HEK293 (cell line): ENCODE data around the gene PPOX.

Experiments used
- CTCF ChIA-PET: fragments of 350-600 bp; formaldehyde crosslinking; extraction: SDS; loops from one replicate; lab custom pipeline; 2021; ENCODE audit warnings: antibody characterized with exemption; lab: Yijun Ruan, JAX
- POLR2A ChIA-PET: fragments of 300-600 bp; formaldehyde crosslinking; extraction: SDS; loops from one replicate; lab custom pipeline; 2020; ENCODE audit warnings: antibody characterized with exemption, inconsistent platforms; lab: Yijun Ruan, JAX
- H3K27ac ChIP-seq: fragments of 200-500 bp; sonication (Bioruptor generic); 2 replicates; pipeline ENCODE4 v1.5.1; 2014; ENCODE audit warnings: low read depth, low read length, control low read depth, inconsistent platforms; ENCODE audit errors: extremely low read depth
- H3K36me3 ChIP-seq, 2 experiments: fragments of 200-500 bp in 1 of 2; sonication (Bioruptor generic) in 1 of 2; 1 replicate in 1 of 2; 2 replicates in 1 of 2; pipeline ENCODE4 v1.5.1; 2014 to 2017; ENCODE audit warnings: inconsistent platforms in 2 of 2, low read length in 2 of 2; ENCODE audit not compliant: control insufficient read depth in 2 of 2, insufficient read depth in 1 of 2
- H3K4me1 ChIP-seq: fragments of 200-500 bp; sonication (Bioruptor generic); 2 replicates; pipeline ENCODE4 v1.5.1; 2014; ENCODE audit warnings: mild to moderate bottlenecking, low read length, inconsistent platforms; ENCODE audit not compliant: control insufficient read depth, insufficient read depth
- H3K4me3 ChIP-seq: 2 replicates; pipeline ENCODE4 v1.5.1; 2011; ENCODE audit warnings: low read depth, mild to moderate bottlenecking, control low read depth, low read length, moderate library complexity
- H3K9me3 ChIP-seq: fragments of 200-500 bp; sonication (Bioruptor generic); 2 replicates; pipeline ENCODE4 v1.5.1; 2014; ENCODE audit warnings: low read depth, low read length, inconsistent platforms; ENCODE audit not compliant: control insufficient read depth, insufficient read depth
- GLIS2 ChIP-seq: fragments of 450-650 bp; formaldehyde crosslinking; IDR thresholded peaks from 2 replicates; pipeline ENCODE4 v1.5.1; 2016; ENCODE audit warnings: missing biosample characterization, missing genetic modification characterization
- OSR2 ChIP-seq: fragments of 450-650 bp; formaldehyde crosslinking; IDR thresholded peaks from 2 replicates; pipeline ENCODE4 v1.5.1; 2016; ENCODE audit warnings: missing biosample characterization, missing genetic modification characterization
- PATZ1 ChIP-seq: fragments of 450-650 bp; formaldehyde crosslinking; IDR thresholded peaks from 2 replicates; pipeline ENCODE4 v1.5.1; 2016; ENCODE audit warnings: missing biosample characterization, missing genetic modification characterization
- PRDM1 ChIP-seq: fragments of 450-650 bp; formaldehyde crosslinking; IDR thresholded peaks from 2 replicates; pipeline ENCODE4; 2016; ENCODE audit warnings: missing biosample characterization, missing genetic modification characterization
- ZBTB1 ChIP-seq: fragments of 450-650 bp; formaldehyde crosslinking; IDR thresholded peaks from 2 replicates; pipeline ENCODE4 v1.5.1; 2016; ENCODE audit warnings: missing biosample characterization, missing genetic modification characterization
- ZBTB10 ChIP-seq: fragments of 450-650 bp; formaldehyde crosslinking; IDR thresholded peaks from 2 replicates; pipeline ENCODE4 v1.5.1; 2016; ENCODE audit warnings: missing biosample characterization, missing genetic modification characterization
- ZBTB11 ChIP-seq: fragments of 450-650 bp; formaldehyde crosslinking; conservative IDR thresholded peaks from 2 replicates; pipeline ENCODE4 v1.5.1; 2016; ENCODE audit warnings: low read depth, missing biosample characterization, missing genetic modification characterization
- ZBTB8A ChIP-seq: fragments of 450-650 bp; formaldehyde crosslinking; IDR thresholded peaks from 2 replicates; pipeline ENCODE4 v1.5.1; 2016; ENCODE audit warnings: missing biosample characterization, missing genetic modification characterization
- ZNF221 ChIP-seq: fragments of 450-650 bp; formaldehyde crosslinking; IDR thresholded peaks from 2 replicates; pipeline ENCODE4 v1.5.1; 2017; ENCODE audit warnings: missing biosample characterization, missing genetic modification characterization, borderline replicate concordance
- ZNF280C ChIP-seq: fragments of 450-650 bp; formaldehyde crosslinking; IDR thresholded peaks from 2 replicates; pipeline ENCODE4 v1.5.1; 2016; ENCODE audit warnings: missing biosample characterization, missing genetic modification characterization
- ZNF341 ChIP-seq: fragments of 450-650 bp; formaldehyde crosslinking; IDR thresholded peaks from 2 replicates; pipeline ENCODE4; 2016; ENCODE audit warnings: low read depth, missing biosample characterization, missing genetic modification characterization
- ZNF394 ChIP-seq: fragments of 450-650 bp; formaldehyde crosslinking; IDR thresholded peaks from 2 replicates; pipeline ENCODE4 v1.5.1; 2016; ENCODE audit warnings: missing biosample characterization, missing genetic modification characterization, mild to moderate bottlenecking, moderate library complexity, borderline replicate concordance
- ZNF514 ChIP-seq: fragments of 450-650 bp; formaldehyde crosslinking; IDR thresholded peaks from 2 replicates; pipeline ENCODE4 v1.5.1; 2016; ENCODE audit warnings: missing biosample characterization, missing genetic modification characterization
- ZNF624 ChIP-seq: fragments of 450-650 bp; formaldehyde crosslinking; IDR thresholded peaks from 2 replicates; pipeline ENCODE4 v1.5.1; 2017; ENCODE audit warnings: missing biosample characterization, missing genetic modification characterization
- TF ChIP-seq, protein P1 (sequence below): fragments of 450-650 bp; formaldehyde crosslinking; IDR thresholded peaks from 2 replicates; pipeline ENCODE4; 2016; ENCODE audit warnings: missing biosample characterization, missing genetic modification characterization
- TF ChIP-seq, protein P2 (sequence below): fragments of 450-650 bp; formaldehyde crosslinking; IDR thresholded peaks from 2 replicates; pipeline ENCODE4 v1.5.1; 2016; ENCODE audit warnings: missing biosample characterization, missing genetic modification characterization
- TF ChIP-seq, protein P3 (sequence below): fragments of 450-650 bp; formaldehyde crosslinking; IDR thresholded peaks from 2 replicates; pipeline ENCODE4 v1.5.1; 2016; ENCODE audit warnings: missing biosample characterization, missing genetic modification characterization

Gene PPOX

DNA sequence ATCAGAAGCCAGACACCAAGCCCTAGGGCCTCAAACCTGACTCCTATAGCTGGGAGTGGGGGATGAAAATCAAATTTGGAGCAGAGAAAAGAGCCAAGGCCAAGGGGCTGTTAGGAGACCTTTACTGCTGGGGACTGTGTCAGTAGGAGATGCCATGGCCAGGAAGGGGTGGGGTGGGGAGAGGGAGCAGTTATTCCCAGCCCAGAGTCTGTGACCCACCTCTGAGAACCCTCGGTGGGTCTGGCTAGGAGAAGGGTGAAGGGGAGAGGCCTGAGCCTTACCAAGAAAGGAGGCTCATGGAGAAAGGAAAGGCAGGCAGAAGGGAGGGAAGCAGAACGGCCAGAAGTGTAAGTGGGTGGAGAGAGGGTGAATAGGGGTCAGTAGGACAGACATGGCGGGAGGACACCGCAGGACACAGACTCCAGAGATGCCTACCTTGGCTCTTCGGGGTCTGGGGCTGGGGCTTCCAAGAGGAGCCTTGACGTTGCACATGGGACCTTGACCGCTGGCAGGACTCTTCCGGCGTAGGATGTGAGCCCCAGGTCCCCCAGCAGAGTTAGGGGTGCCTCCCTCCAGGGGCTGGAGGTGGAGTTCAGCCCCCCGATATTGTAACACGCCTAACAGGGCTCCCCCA, 31.5 kb downstream of the PPOX start (continued):
- TF ChIP-seq ZBTB11 (tag by site-specific recombination): no peak
- no peak for TF ChIP-seq ZNF221 (tag by site-specific recombination)
- TF ChIP-seq, protein P1, sequence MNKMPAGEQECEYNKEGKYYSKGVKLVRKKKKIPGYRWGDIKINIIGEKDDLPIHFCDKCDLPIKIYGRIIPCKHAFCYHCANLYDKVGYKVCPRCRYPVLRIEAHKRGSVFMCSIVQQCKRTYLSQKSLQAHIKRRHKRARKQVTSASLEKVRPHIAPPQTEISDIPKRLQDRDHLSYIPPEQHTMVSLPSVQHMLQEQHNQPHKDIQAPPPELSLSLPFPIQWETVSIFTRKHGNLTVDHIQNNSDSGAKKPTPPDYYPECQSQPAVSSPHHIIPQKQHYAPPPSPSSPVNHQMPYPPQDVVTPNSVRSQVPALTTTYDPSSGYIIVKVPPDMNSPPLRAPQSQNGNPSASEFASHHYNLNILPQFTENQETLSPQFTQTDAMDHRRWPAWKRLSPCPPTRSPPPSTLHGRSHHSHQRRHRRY (tag by site-specific recombination): no peak
- no peak for TF ChIP-seq PRDM1 (tag by site-specific recombination)
- TF ChIP-seq, all 188 proteins: peak for 0

DNA sequence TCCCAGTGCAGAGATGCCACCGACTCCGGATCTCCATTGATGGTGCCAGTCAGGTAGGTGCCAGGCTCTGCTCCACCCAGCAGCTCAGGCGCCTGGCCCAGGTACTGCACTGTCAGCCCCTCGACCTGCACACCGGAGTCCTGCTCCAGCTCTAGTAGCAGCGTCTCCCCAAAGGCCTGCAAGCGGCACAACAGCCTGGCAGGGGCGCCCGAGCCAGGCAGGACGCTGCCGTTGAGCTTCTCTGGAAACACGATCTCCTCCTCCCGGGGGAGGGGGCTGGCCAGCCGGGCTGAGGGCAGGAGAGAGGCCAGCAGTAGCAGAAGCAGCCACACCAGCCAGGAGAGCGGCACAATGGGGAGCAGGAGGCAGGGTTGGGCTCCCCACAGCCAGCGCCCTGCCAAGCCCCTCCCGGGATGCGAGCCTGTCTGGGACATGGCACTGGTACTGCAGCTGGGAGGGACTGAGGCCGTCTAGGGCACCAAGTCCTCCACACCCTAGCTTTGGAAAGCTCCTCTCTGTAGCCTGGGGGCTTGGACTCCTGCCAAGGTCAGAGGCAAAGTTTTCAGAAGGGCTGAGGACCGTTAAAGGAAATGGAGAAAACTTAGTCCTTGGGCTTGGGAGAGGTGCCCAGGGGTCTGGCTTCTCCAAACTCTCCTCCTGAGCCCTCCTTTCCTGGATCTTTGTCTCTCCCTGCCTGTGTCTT, 32.1 kb downstream of the PPOX start:
- no peaks in the 10 kb centered on the region for H3K9me3 ChIP-seq
- no peak overlapping the region for H3K4me3 ChIP-seq
- ChIA-PET POLR2A (interaction anchor here (0.5 to 1.9 kb wide), 7 partner anchors 10 to 241 kb away, joined by 3 to 7 read pairs (median 3); partner anchors contain the start of gene TOMM40L), CTCF (interaction anchor here (0.7 to 1.9 kb wide), 8 partner anchors 10 to 192 kb away, joined by 3 to 14 read pairs (median 4); partner anchors contain the start of gene TOMM40L)
- peaks cover 9% of the 10 kb centered on the region; the same call in 1 of the 2 replicates for H3K4me1 ChIP-seq
- peaks cover 2 to 4% of the 10 kb centered on the region in 2 experiments; a peak in 2 of 3 replicates for H3K36me3 ChIP-seq
- H3K27ac ChIP-seq: no peak overlapping the region; the same call in 1 of the 2 replicates
- TF ChIP-seq ZNF394 (peak; percentile 43; the same call in 1 of the 2 replicates), ZNF624 (tag by site-specific recombination) (no peak), ZBTB1 (tag by site-specific recombination) (no peak), GLIS2 (tag by site-specific recombination) (0 out of 2 replicates have a peak, but pooled peaks have one; percentile 9), ZNF280C (tag by site-specific recombination) (no peak), ZNF341 (tag by site-specific recombination) (0 out of 2 replicates have a peak, but pooled peaks have one; percentile 14), ZNF514 (tag by site-specific recombination) (no peak), OSR2 (tag by site-specific recombination) (peak; percentile 36), PATZ1 (peak; percentile 70; the same call in 1 of the 2 replicates), ZBTB8A (peak; percentile 51), ZBTB10 (no peak)
- TF ChIP-seq, protein P2, sequence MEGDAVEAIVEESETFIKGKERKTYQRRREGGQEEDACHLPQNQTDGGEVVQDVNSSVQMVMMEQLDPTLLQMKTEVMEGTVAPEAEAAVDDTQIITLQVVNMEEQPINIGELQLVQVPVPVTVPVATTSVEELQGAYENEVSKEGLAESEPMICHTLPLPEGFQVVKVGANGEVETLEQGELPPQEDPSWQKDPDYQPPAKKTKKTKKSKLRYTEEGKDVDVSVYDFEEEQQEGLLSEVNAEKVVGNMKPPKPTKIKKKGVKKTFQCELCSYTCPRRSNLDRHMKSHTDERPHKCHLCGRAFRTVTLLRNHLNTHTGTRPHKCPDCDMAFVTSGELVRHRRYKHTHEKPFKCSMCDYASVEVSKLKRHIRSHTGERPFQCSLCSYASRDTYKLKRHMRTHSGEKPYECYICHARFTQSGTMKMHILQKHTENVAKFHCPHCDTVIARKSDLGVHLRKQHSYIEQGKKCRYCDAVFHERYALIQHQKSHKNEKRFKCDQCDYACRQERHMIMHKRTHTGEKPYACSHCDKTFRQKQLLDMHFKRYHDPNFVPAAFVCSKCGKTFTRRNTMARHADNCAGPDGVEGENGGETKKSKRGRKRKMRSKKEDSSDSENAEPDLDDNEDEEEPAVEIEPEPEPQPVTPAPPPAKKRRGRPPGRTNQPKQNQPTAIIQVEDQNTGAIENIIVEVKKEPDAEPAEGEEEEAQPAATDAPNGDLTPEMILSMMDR (tag by site-specific recombination): 0 out of 2 replicates have a peak, but pooled peaks have one; percentile 12
- TF ChIP-seq, protein P3, sequence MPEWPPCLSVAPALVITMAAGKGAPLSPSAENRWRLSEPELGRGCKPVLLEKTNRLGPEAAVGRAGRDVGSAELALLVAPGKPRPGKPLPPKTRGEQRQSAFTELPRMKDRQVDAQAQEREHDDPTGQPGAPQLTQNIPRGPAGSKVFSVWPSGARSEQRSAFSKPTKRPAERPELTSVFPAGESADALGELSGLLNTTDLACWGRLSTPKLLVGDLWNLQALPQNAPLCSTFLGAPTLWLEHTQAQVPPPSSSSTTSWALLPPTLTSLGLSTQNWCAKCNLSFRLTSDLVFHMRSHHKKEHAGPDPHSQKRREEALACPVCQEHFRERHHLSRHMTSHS (tag by site-specific recombination): no peak
